Caco-2 (cell line): Measurements from ENCODE around the gene SLC17A5. TPM values are rescaled to one million over a fixed set of nuclear protein-coding genes. Genes with fewer than 3 reads are reported as not detected.
A peak's percentile ranks its signal among the peaks of the same experiment; 100 is the strongest.

Experiments used
- BruUV-seq: library from RNA; stranded (reverse); fragments of 400-500 nt; replicated peaks from 2 replicates; lab custom pipeline; 2021; lab: Mats Ljungman, UMichigan
- CTCF ChIA-PET: fragments of 300-600 bp; sonication (Branson Sonifier 250); formaldehyde crosslinking; loops from one replicate; lab custom pipeline; 2022; ENCODE audit warnings: antibody characterized with exemption; lab: Charles Lee
- POLR2A ChIA-PET: fragments of 300-600 bp; sonication (Branson Sonifier 250); formaldehyde crosslinking; loops from one replicate; lab custom pipeline; 2022; ENCODE audit warnings: antibody characterized with exemption; lab: Charles Lee
- DNase-seq, 2 experiments: peaks; one replicate each; pipeline versions ENCODE4 v3.0.0 to v3.0.0-alpha.2; 2020 to 2022
- H3K27me3 ChIP-seq: replicated peaks from 2 replicates; pipeline ENCODE4 v1.6.0; 2011; ENCODE audit warnings: low read length; ENCODE audit not compliant: control insufficient read depth, insufficient read depth
- H3K36me3 ChIP-seq: 2 replicates; pipeline ENCODE4 v1.5.1; 2011; ENCODE audit warnings: low read length; ENCODE audit not compliant: control insufficient read depth, insufficient read depth
- H3K4me1 ChIP-seq: fragments of 250-450 bp; sonication (Bioruptor Pico); 2 replicates; pipeline ENCODE4 v1.5.1; 2020; ENCODE audit warnings: mild to moderate bottlenecking
- H3K4me3 ChIP-seq: 2 replicates; pipeline ENCODE4 v1.5.1; 2011; ENCODE audit warnings: low read depth, mild to moderate bottlenecking, control low read depth, low read length
- H3K9me3 ChIP-seq: fragments of 250-450 bp; sonication (Bioruptor Pico); 2 replicates; pipeline ENCODE4 v1.5.1; 2020; ENCODE audit warnings: mild to moderate bottlenecking, moderate library complexity
- H3K27ac Mint-ChIP-seq: one replicate; pipeline ENCODE4 v1.8.0; 2022; ENCODE audit warnings: mixed read lengths; ENCODE audit not compliant: unreplicated experiment
- H3K27me3 Mint-ChIP-seq: one replicate; pipeline ENCODE4 v1.8.0; 2022; ENCODE audit warnings: mixed read lengths; ENCODE audit not compliant: insufficient read depth, unreplicated experiment
- H3K36me3 Mint-ChIP-seq: one replicate; pipeline ENCODE4 v1.8.0; 2022; ENCODE audit warnings: mild to moderate bottlenecking, mixed read lengths; ENCODE audit not compliant: insufficient read depth, unreplicated experiment
- H3K4me1 Mint-ChIP-seq: one replicate; pipeline ENCODE4 v1.8.0; 2022; ENCODE audit warnings: low read depth, mixed read lengths; ENCODE audit not compliant: unreplicated experiment
- H3K4me3 Mint-ChIP-seq: one replicate; pipeline ENCODE4 v1.8.0; 2022; ENCODE audit warnings: mild to moderate bottlenecking, moderate library complexity, mixed read lengths; ENCODE audit not compliant: unreplicated experiment
- H3K9me3 Mint-ChIP-seq: one replicate; pipeline ENCODE4 v1.8.0; 2022; ENCODE audit warnings: mixed read lengths; ENCODE audit not compliant: unreplicated experiment
- intact Hi-C: fragments of 100-400 bp; cut with micrococcal nuclease; formaldehyde crosslinking; loops from one replicate; pipeline ENCODE4 v1.10.0; 2022; ENCODE audit not compliant: unreplicated experiment
- total RNA-seq: library from RNA; stranded (reverse); gene quantifications from 2 replicates; pipeline ENCODE4 v1.2.3, GENCODE V29; 2022
- TF ChIP-seq, protein P1 (sequence below), 2 experiments: fragments of 200-600 bp in 1 of 2; IDR thresholded peaks; 1 replicate in 1 of 2; 2 replicates in 1 of 2; pipeline versions ENCODE4 v1.5.1 to v1.8.0; 2011 to 2022; ENCODE audit warnings: antibody characterized with exemption in 1 of 2, control low read depth in 1 of 2, inconsistent platforms in 1 of 2, low read depth in 1 of 2, low read length in 1 of 2, mild to moderate bottlenecking in 1 of 2, moderate library complexity in 1 of 2; ENCODE audit not compliant: insufficient read depth in 1 of 2, severe bottlenecking in 1 of 2, unreplicated experiment in 1 of 2

The SLC17A5 gene
- total RNA-seq, 1 experiment from 2014 or later, result 13.0 TPM

DNA sequence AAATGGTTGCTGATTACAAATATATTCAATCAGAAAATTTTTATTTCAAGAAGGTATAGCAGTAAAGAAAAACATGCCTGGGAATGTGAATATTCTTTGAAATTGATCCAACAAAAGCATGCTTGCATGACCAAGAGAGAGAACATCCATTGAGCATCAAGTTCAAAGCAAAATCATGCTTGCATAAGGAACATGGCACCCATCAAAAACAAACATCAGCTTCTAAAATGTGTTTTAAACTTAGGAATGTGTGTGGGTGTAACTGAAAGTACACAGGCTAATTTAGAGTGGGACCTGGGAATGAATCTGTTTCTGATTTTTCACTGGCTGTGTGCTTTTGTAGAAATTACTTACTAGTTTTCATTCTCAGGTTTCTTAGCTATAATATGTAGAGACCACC lies 5.6 kb downstream of the SLC17A5 start:
- BruUV-seq, result no TSS peak

GRCh38 chr6:73644941-73645591 lies 8.7 kb downstream of the SLC17A5 start:
- Mint-ChIP-seq H3K4me1 (peaks cover 22% of the 10 kb centered on the region), H3K36me3 (peaks cover 16% of the 10 kb centered on the region), H3K4me3 (peak overlapping the region; percentile 79), H3K9me3 (no peaks in the 10 kb centered on the region), H3K27ac (no peak overlapping the region), H3K27me3 (no peaks in the 10 kb centered on the region)
- Histone ChIP-seq H3K27me3 (no peaks in the 10 kb centered on the region), H3K4me1 (peaks cover 13% of the 10 kb centered on the region), H3K9me3 (no peaks in the 10 kb centered on the region), H3K4me3 (peak overlapping the region; percentile 26), H3K36me3 (no peaks in the 10 kb centered on the region; the same call in 1 of the 2 replicates)
- TF ChIP-seq, protein P1, sequence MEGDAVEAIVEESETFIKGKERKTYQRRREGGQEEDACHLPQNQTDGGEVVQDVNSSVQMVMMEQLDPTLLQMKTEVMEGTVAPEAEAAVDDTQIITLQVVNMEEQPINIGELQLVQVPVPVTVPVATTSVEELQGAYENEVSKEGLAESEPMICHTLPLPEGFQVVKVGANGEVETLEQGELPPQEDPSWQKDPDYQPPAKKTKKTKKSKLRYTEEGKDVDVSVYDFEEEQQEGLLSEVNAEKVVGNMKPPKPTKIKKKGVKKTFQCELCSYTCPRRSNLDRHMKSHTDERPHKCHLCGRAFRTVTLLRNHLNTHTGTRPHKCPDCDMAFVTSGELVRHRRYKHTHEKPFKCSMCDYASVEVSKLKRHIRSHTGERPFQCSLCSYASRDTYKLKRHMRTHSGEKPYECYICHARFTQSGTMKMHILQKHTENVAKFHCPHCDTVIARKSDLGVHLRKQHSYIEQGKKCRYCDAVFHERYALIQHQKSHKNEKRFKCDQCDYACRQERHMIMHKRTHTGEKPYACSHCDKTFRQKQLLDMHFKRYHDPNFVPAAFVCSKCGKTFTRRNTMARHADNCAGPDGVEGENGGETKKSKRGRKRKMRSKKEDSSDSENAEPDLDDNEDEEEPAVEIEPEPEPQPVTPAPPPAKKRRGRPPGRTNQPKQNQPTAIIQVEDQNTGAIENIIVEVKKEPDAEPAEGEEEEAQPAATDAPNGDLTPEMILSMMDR (IDR thresholded peaks at IDR 0.05; ENCODE audit: insufficient read depth in 1 of 2, low read depth in 1 of 2, low read length in 1 of 2, severe bottlenecking in 1 of 2, unreplicated experiment in 1 of 2), result no peak
- no peak for DNase-seq
- POLR2A ChIA-PET, result interaction anchor here (0.6 to 0.7 kb wide), 3 partner anchors 124 to 299 kb away, joined by 4 to 13 read pairs (median 5); no protein-coding TSS in a partner anchor
- no TSS peak for BruUV-seq
- CTCF ChIA-PET, result interaction anchor here (1.0 kb wide), 1 partner anchor 9 kb away, joined by 4 read pairs; no protein-coding TSS in a partner anchor
- intact Hi-C loops, result no loop called here

More for the DNA sequence above, 5.6 kb downstream of the SLC17A5 start:
- Histone ChIP-seq H3K4me3 (no peak overlapping the region), H3K27me3 (no peaks in the 10 kb centered on the region), H3K9me3 (no peaks in the 10 kb centered on the region), H3K36me3 (no peaks in the 10 kb centered on the region; the same call in 1 of the 2 replicates), H3K4me1 (peaks cover 16% of the 10 kb centered on the region)
- Mint-ChIP-seq H3K27me3 (no peaks in the 10 kb centered on the region), H3K4me1 (peaks cover 14% of the 10 kb centered on the region), H3K9me3 (no peaks in the 10 kb centered on the region), H3K4me3 (no peak overlapping the region), H3K27ac (no peak overlapping the region), H3K36me3 (peaks cover 11% of the 10 kb centered on the region)
- DNase-seq, result no peak
- intact Hi-C loops, result no loop called here
- POLR2A ChIA-PET, result no interaction called here
- TF ChIP-seq, protein P1 (IDR thresholded peaks at IDR 0.05; ENCODE audit: insufficient read depth in 1 of 2, low read depth in 1 of 2, low read length in 1 of 2, severe bottlenecking in 1 of 2, unreplicated experiment in 1 of 2), result no peak
- CTCF ChIA-PET, result interaction anchor here (0.5 to 0.6 kb wide), 2 partner anchors 166 to 292 kb away, joined by 3 read pairs; no protein-coding TSS in a partner anchor

DNA sequence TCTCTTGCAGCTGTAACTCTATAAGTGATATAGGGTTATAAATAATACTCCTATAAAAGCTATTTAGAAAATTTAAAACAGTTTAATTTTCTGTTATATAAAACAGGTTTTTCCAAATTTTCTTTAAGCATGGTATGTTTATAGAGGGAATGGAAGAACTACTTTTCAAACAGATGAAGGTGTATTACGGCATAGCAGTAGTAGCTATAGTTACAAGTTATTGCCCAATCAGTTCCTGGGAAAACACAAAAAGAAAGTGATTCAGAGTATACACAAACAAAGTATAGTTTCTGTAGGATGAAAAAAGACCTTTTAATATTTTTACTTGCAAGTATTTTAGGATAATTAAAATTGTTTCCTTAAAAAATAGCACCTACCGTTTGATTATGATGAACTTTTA lies 9.8 kb downstream of the SLC17A5 start:
- TF ChIP-seq, protein P1 (IDR thresholded peaks at IDR 0.05; ENCODE audit: insufficient read depth in 1 of 2, low read depth in 1 of 2, low read length in 1 of 2, severe bottlenecking in 1 of 2, unreplicated experiment in 1 of 2), result no peak

More for the DNA sequence above, 9.8 kb downstream of the SLC17A5 start:
- H3K27me3 ChIP-seq, result no peaks in the 10 kb centered on the region
- POLR2A ChIA-PET, result no interaction called here
- intact Hi-C loops, result no loop called here
- H3K9me3 ChIP-seq, result no peaks in the 10 kb centered on the region
- no TSS peak for BruUV-seq
- no peaks in the 10 kb centered on the region for H3K9me3 Mint-ChIP-seq
- DNase-seq, result no peak
- peaks cover 22% of the 10 kb centered on the region for H3K4me1 Mint-ChIP-seq
- H3K27ac Mint-ChIP-seq, result no peak overlapping the region
- H3K4me3 Mint-ChIP-seq, result no peak overlapping the region
- H3K4me1 ChIP-seq, result peaks cover 13% of the 10 kb centered on the region
- H3K36me3 ChIP-seq, result no peaks in the 10 kb centered on the region
- H3K4me3 ChIP-seq, result no peak overlapping the region
- H3K36me3 Mint-ChIP-seq, result peaks cover 11% of the 10 kb centered on the region
- CTCF ChIA-PET, result no interaction called here
- H3K27me3 Mint-ChIP-seq, result no peaks in the 10 kb centered on the region
